Tibial artery (tissue), 4 donors: Measurements from ENCODE around the gene GRAMD1B.
A peak's percentile ranks its signal among the peaks of the same experiment; 100 is the strongest.

Experiments
- DNase-seq, 2 donors: peaks; one replicate each; pipeline ENCODE4 v3.0.0-alpha.2; 2019
- H3K27ac ChIP-seq, 2 donors: fragments of 200-600 bp; sonication (generic) in 1 of 2; 1 replicate in 1 of 2; 2 replicates in 1 of 2; pipeline ENCODE4 v1.5.1; 2018 to 2019; ENCODE audit warnings: mild to moderate bottlenecking in 1 of 2
- H3K27me3 ChIP-seq, 2 donors: fragments of 200-600 bp; sonication (generic) in 1 of 2; one replicate each; pipeline versions ENCODE4 v1.5.1 to v1.6.0; 2016 to 2019
- H3K36me3 ChIP-seq, 3 donors: fragments of 200-600 bp; sonication (generic) in 2 of 3; one replicate each; pipeline ENCODE4 v1.5.1; 2016 to 2019; ENCODE audit warnings: mild to moderate bottlenecking in 2 of 3
- H3K4me1 ChIP-seq, 4 donors: fragments of 200-600 bp; sonication (generic) in 2 of 4; 1 replicate in 3 of 4; 2 replicates in 1 of 4; pipeline ENCODE4 v1.5.1; 2016 to 2019
- H3K4me3 ChIP-seq, 2 donors: fragments of 200-600 bp; sonication (generic) in 1 of 2; 1 replicate in 1 of 2; 2 replicates in 1 of 2; pipeline ENCODE4 v1.5.1; 2018 to 2019; ENCODE audit warnings: mild to moderate bottlenecking in 2 of 2
- H3K9me3 ChIP-seq, 3 donors: fragments of 200-600 bp; sonication (generic) in 1 of 3; one replicate each; pipeline ENCODE4 v1.5.1; 2016 to 2019
- CTCF ChIP-seq, 2 experiments: fragments of 200-600 bp in 1 of 2; fragments of 450-650 bp in 1 of 2; IDR thresholded peaks; one replicate each; pipeline ENCODE4 v1.5.1; 2017 to 2019; ENCODE audit warnings: antibody characterized with exemption in 2 of 2, mild to moderate bottlenecking in 1 of 2, moderate library complexity in 1 of 2
- intact Hi-C: fragments of 100-400 bp; cut with DNase I; formaldehyde crosslinking; loops from one replicate; pipeline ENCODE4 v1.15.0; 2023; ENCODE audit warnings: low total_unique reads

Gene GRAMD1B

GRCh38 chr11:123438131-123438627 is 8.1 kb downstream of the GRAMD1B start:
- Histone ChIP-seq H3K27ac (no peak overlapping the region), H3K27me3 (no peaks in the 10 kb centered on the region), H3K4me3 (no peak overlapping the region), H3K36me3 (no peaks in the 10 kb centered on the region), H3K4me1 (no peaks in the 10 kb centered on the region), H3K9me3 (no peaks in the 10 kb centered on the region)
- intact Hi-C loops = no loop called here
- DNase-seq = peak in 1 of 2 donors; percentile 45
- TF ChIP-seq CTCF (IDR thresholded peaks at IDR 0.05) = no peak

- H3K36me3 ChIP-seq = no peaks in the 10 kb centered on the region
- intact Hi-C loops = no loop called here
- no peaks in the 10 kb centered on the region for H3K27me3 ChIP-seq
- no peak for TF ChIP-seq CTCF (IDR thresholded peaks at IDR 0.05)
- no peak overlapping the region for H3K27ac ChIP-seq
- H3K9me3 ChIP-seq = no peaks in the 10 kb centered on the region
- no peak overlapping the region for H3K4me3 ChIP-seq
- H3K4me1 ChIP-seq = no peaks in the 10 kb centered on the region
- peak in 1 of 2 donors; percentile 7 for DNase-seq
Observed at GRCh38 chr11:123439616-123440015, 9.5 kb downstream of the GRAMD1B start.

GRCh38 chr11:123441161-123441560 is 11.1 kb downstream of the GRAMD1B start:
- H3K4me3 ChIP-seq = no peak overlapping the region
- intact Hi-C loops = no loop called here
- no peak for TF ChIP-seq CTCF (IDR thresholded peaks at IDR 0.05)
- H3K36me3 ChIP-seq = no peaks in the 10 kb centered on the region
- no peaks in the 10 kb centered on the region for H3K4me1 ChIP-seq
- no peak overlapping the region for H3K27ac ChIP-seq
- H3K9me3 ChIP-seq = no peaks in the 10 kb centered on the region
- no peaks in the 10 kb centered on the region for H3K27me3 ChIP-seq
- peak in 1 of 2 donors; percentile 39 for DNase-seq

- intact Hi-C loops = no loop called here
- Histone ChIP-seq H3K9me3 (no peaks in the 10 kb centered on the region), H3K27ac (no peak overlapping the region), H3K4me3 (no peak overlapping the region), H3K36me3 (no peaks in the 10 kb centered on the region), H3K27me3 (no peaks in the 10 kb centered on the region), H3K4me1 (no peaks in the 10 kb centered on the region)
- no peak for DNase-seq
- TF ChIP-seq CTCF (IDR thresholded peaks at IDR 0.05) = no peak
Observed at GRCh38 chr11:123443851-123444623, 14.0 kb downstream of the GRAMD1B start.

GRCh38 chr11:123448823-123449222 is 18.8 kb downstream of the GRAMD1B start:
- Histone ChIP-seq H3K4me1 (no peaks in the 10 kb centered on the region), H3K4me3 (no peak overlapping the region), H3K9me3 (no peaks in the 10 kb centered on the region), H3K27me3 (no peaks in the 10 kb centered on the region), H3K27ac (no peak overlapping the region), H3K36me3 (no peaks in the 10 kb centered on the region)
- intact Hi-C loops = no loop called here
- no peak for TF ChIP-seq CTCF (IDR thresholded peaks at IDR 0.05)
- DNase-seq = no peak
